H9 (cell line): ENCODE data around the gene TNNT2. TPM values are rescaled to one million over a fixed set of nuclear protein-coding genes. Genes with fewer than 3 reads are reported as not detected.

Experiments
- DNase-seq: peaks from one replicate; pipeline ENCODE4 v3.0.0-alpha.2; 2017
- H2AFZ ChIP-seq: one replicate; pipeline ENCODE4 v1.6.1; 2013; ENCODE audit warnings: mild to moderate bottlenecking, low read length, control low read depth, moderate library complexity
- H2AK5ac ChIP-seq: 2 replicates; pipeline ENCODE4 v1.6.1; 2013; ENCODE audit warnings: low read length, control low read depth, mixed read lengths; ENCODE audit not compliant: insufficient read length
- H2BK120ac ChIP-seq: one replicate; pipeline ENCODE4 v1.6.1; 2013; ENCODE audit warnings: low read depth, mild to moderate bottlenecking, low read length, control low read depth, inconsistent platforms; ENCODE audit not compliant: poor library complexity, severe bottlenecking
- H2BK12ac ChIP-seq: 2 replicates; pipeline ENCODE4 v1.6.1; 2013; ENCODE audit warnings: low read length, control low read depth, mixed read lengths, low read depth; ENCODE audit not compliant: insufficient read length
- H2BK15ac ChIP-seq: 2 replicates; pipeline ENCODE4 v1.6.1; 2013; ENCODE audit warnings: low read depth, low read length, control low read depth
- H2BK20ac ChIP-seq: one replicate; pipeline ENCODE4 v1.6.1; 2013; ENCODE audit warnings: low read depth, mild to moderate bottlenecking, low read length, control low read depth, inconsistent platforms; ENCODE audit not compliant: poor library complexity, severe bottlenecking
- H2BK5ac ChIP-seq: 2 replicates; pipeline ENCODE4 v1.6.1; 2013; ENCODE audit warnings: low read length, control low read depth, mixed read lengths; ENCODE audit not compliant: insufficient read length
- H3K14ac ChIP-seq: 2 replicates; pipeline ENCODE4 v1.6.1; 2013; ENCODE audit warnings: low read length, control low read depth; ENCODE audit not compliant: insufficient read depth
- H3K18ac ChIP-seq: 2 replicates; pipeline ENCODE4 v1.6.1; 2013; ENCODE audit warnings: low read depth, mild to moderate bottlenecking, mixed read lengths, low read length, control low read depth; ENCODE audit not compliant: insufficient read length
- H3K23ac ChIP-seq: 2 replicates; pipeline ENCODE4 v1.6.1; 2013; ENCODE audit warnings: low read length, control low read depth, mixed read lengths, low read depth; ENCODE audit not compliant: insufficient read length
- H3K23me2 ChIP-seq: 2 replicates; pipeline ENCODE4 v1.6.1; 2013; ENCODE audit warnings: low read depth, mild to moderate bottlenecking, mixed read lengths, low read length, control low read depth; ENCODE audit not compliant: insufficient read length, poor library complexity, severe bottlenecking
- H3K27ac ChIP-seq: 2 replicates; pipeline ENCODE4 v1.5.1; 2013; ENCODE audit warnings: low read length, control low read depth, mixed read lengths, low read depth; ENCODE audit not compliant: insufficient read length
- H3K27me3 ChIP-seq: 2 replicates; pipeline ENCODE4 v1.6.1; 2013; ENCODE audit warnings: low read length, control low read depth, inconsistent platforms; ENCODE audit not compliant: insufficient read depth
- H3K4ac ChIP-seq: 2 replicates; pipeline ENCODE4 v1.6.1; 2013; ENCODE audit warnings: low read depth, mild to moderate bottlenecking, control low read depth, inconsistent platforms, low read length, moderate library complexity
- H3K4me1 ChIP-seq: 2 replicates; pipeline ENCODE4 v1.6.1; 2013; ENCODE audit warnings: low read length, control low read depth, inconsistent platforms; ENCODE audit not compliant: insufficient read depth
- H3K4me2 ChIP-seq: 2 replicates; pipeline ENCODE4 v1.6.1; 2013; ENCODE audit warnings: low read length, control low read depth, mixed read lengths; ENCODE audit not compliant: insufficient read length, insufficient read depth
- H3K56ac ChIP-seq: 2 replicates; pipeline ENCODE4 v1.6.1; 2013; ENCODE audit warnings: low read depth, mild to moderate bottlenecking, mixed read lengths, low read length, control low read depth; ENCODE audit not compliant: insufficient read length
- H3K79me1 ChIP-seq: 2 replicates; pipeline ENCODE4 v1.6.1; 2013; ENCODE audit warnings: low read depth, mild to moderate bottlenecking, moderate library complexity, low read length, control low read depth, inconsistent platforms; ENCODE audit not compliant: insufficient read depth, poor library complexity, severe bottlenecking
- H3K79me2 ChIP-seq: 2 replicates; pipeline ENCODE4 v1.6.1; 2013; ENCODE audit warnings: low read length, control low read depth, inconsistent platforms; ENCODE audit not compliant: insufficient read depth
- H3K9ac ChIP-seq: 2 replicates; pipeline ENCODE4 v1.6.1; 2013; ENCODE audit warnings: low read length, control low read depth, mixed read lengths; ENCODE audit not compliant: insufficient read length; ENCODE audit errors: extremely low read depth
- H3K9me3 ChIP-seq: one replicate; pipeline ENCODE4 v1.6.1; 2013; ENCODE audit warnings: low read depth, low read length, inconsistent platforms; ENCODE audit not compliant: control insufficient read depth
- H3T11ph ChIP-seq: one replicate; pipeline ENCODE4 v1.6.1; 2013; ENCODE audit warnings: mild to moderate bottlenecking, low read length, control low read depth, inconsistent platforms
- H4K20me1 ChIP-seq: one replicate; pipeline ENCODE4 v1.6.1; 2013; ENCODE audit not compliant: control insufficient read depth, insufficient read length, insufficient read depth
- H4K5ac ChIP-seq: 2 replicates; pipeline ENCODE4 v1.6.1; 2013; ENCODE audit warnings: low read depth, mild to moderate bottlenecking, mixed read lengths, low read length, control low read depth; ENCODE audit not compliant: insufficient read length
- H4K8ac ChIP-seq: replicated peaks from 2 replicates; pipeline ENCODE4 v1.6.1; 2013; ENCODE audit warnings: low read length, control low read depth, mixed read lengths, low read depth; ENCODE audit not compliant: insufficient read length
- H4K91ac ChIP-seq: 2 replicates; pipeline ENCODE4 v1.6.1; 2013; ENCODE audit warnings: low read depth, mild to moderate bottlenecking, moderate library complexity, mixed read lengths, low read length, control low read depth; ENCODE audit not compliant: insufficient read length
- H3K27ac Mint-ChIP-seq, 3 experiments: 2 replicates in 2 of 3; 3 replicates in 1 of 3; pipeline ENCODE4 v1.8.0; 2020 to 2021; ENCODE audit warnings: mixed read lengths in 3 of 3, mild to moderate bottlenecking in 1 of 3, moderate library complexity in 1 of 3
- H3K27me3 Mint-ChIP-seq: 2 replicates; pipeline ENCODE4 v1.8.0; 2021; ENCODE audit warnings: low read depth, mild to moderate bottlenecking, moderate library complexity, mixed read lengths
- H3K36me3 Mint-ChIP-seq, 3 experiments: 2 replicates in 2 of 3; 3 replicates in 1 of 3; pipeline ENCODE4 v1.8.0; 2020 to 2021; ENCODE audit warnings: low read depth in 3 of 3, mixed read lengths in 3 of 3; ENCODE audit not compliant: insufficient read depth in 1 of 3
- H3K4me1 Mint-ChIP-seq, 2 experiments: 2 replicates each; pipeline ENCODE4 v1.8.0; 2020; ENCODE audit warnings: mixed read lengths in 2 of 2
- H3K4me3 Mint-ChIP-seq, 2 experiments: 2 replicates in 1 of 2; 3 replicates in 1 of 2; pipeline ENCODE4 v1.8.0; 2020 to 2021; ENCODE audit warnings: mild to moderate bottlenecking in 2 of 2, mixed read lengths in 2 of 2, moderate library complexity in 1 of 2
- H3K9me3 Mint-ChIP-seq, 2 experiments: 2 replicates in 1 of 2; 3 replicates in 1 of 2; pipeline ENCODE4 v1.8.0; 2020; ENCODE audit warnings: mild to moderate bottlenecking in 2 of 2, mixed read lengths in 2 of 2, moderate library complexity in 1 of 2
- WGBS: extraction: QIAGEN DNeasy Blood & Tissue Kit; methylation state at CpG from one replicate; pipeline ENCODE4 v1.1.7; 2013; ENCODE audit warnings: missing lambda C conversion rate, low lambda C conversion rate, mixed read lengths; ENCODE audit not compliant: insufficient read length; ENCODE audit errors: extremely low coverage; 5-methylcytosine and 5-hydroxymethylcytosine counted together
- total RNA-seq: library from RNA; stranded (reverse); gene quantifications from 2 replicates; pipeline ENCODE4 v1.2.1, GENCODE V29; 2021
- TF ChIP-seq, protein P1 (sequence below): fragments of 200-600 bp; sonication (generic); conservative IDR thresholded peaks from 3 replicates; pipeline ENCODE4 v1.8.0; 2021; ENCODE audit warnings: antibody characterized with exemption, mild to moderate bottlenecking

TNNT2 gene
- total RNA-seq, 1 experiment from 2014 or later = 8.6 TPM

DNA sequence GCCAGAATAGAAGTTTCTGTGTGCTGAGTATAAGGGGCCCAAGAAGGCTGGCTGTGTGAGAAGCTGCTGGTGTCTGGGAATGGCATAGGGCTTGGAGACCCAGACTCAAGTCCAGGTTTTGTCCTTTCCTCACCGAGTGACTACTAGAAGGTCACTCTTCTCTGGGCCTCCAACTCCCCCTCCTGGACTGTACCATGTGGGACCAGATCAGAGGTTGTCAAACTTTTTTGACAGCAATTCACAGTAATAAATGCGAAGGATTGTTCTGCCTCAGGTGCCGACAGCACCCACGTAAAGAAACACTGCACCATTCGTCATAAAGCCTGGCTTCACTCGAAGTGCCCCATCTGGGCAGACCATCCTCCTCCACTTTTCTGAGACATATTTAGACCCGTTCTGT, 65.2 kb downstream of the TNNT2 start:
- Mint-ChIP-seq H3K36me3 (no peaks in the 10 kb centered on the region; a peak in 1 of 7 replicates), H3K4me3 (no peak overlapping the region), H3K4me1 (peaks cover 21 to 38% of the 10 kb centered on the region in 2 experiments), H3K27ac (no peak overlapping the region), H3K27me3 (peaks cover 51% of the 10 kb centered on the region), H3K9me3 (no peaks in the 10 kb centered on the region)
- H3K23me2 ChIP-seq = no peaks in the 10 kb centered on the region
- no peak overlapping the region for H2BK5ac ChIP-seq
- H3K4me1 ChIP-seq = no peaks in the 10 kb centered on the region; the same call in 1 of the 2 replicates
- H3T11ph ChIP-seq = no peak overlapping the region
- no peak overlapping the region for H2BK12ac ChIP-seq
- no peak overlapping the region for H2BK20ac ChIP-seq
- H2BK120ac ChIP-seq = no peak overlapping the region
- no peaks in the 10 kb centered on the region; the same call in 1 of the 2 replicates for H3K27me3 ChIP-seq
- H3K4ac ChIP-seq = no peak overlapping the region
- no CpG with 5 or more reads among the region's 7 CpGs for WGBS
- H4K91ac ChIP-seq = no peak overlapping the region
- H3K23ac ChIP-seq = no peak overlapping the region
- no peaks in the 10 kb centered on the region; the same call in 1 of the 2 replicates for H3K79me2 ChIP-seq
- H4K8ac ChIP-seq = no peak overlapping the region
- no peaks in the 10 kb centered on the region for H3K79me1 ChIP-seq
- H2BK15ac ChIP-seq = no peak overlapping the region
- no peak overlapping the region for H3K4me2 ChIP-seq
- H4K5ac ChIP-seq = no peak overlapping the region
- H3K56ac ChIP-seq = no peak overlapping the region
- H2AFZ ChIP-seq = no peak overlapping the region
- H3K18ac ChIP-seq = no peak overlapping the region
- no peak overlapping the region for H3K9ac ChIP-seq
- no peaks in the 10 kb centered on the region for H4K20me1 ChIP-seq
- H3K14ac ChIP-seq = no peak overlapping the region
- H3K9me3 ChIP-seq = no peaks in the 10 kb centered on the region
- TF ChIP-seq, protein P1, sequence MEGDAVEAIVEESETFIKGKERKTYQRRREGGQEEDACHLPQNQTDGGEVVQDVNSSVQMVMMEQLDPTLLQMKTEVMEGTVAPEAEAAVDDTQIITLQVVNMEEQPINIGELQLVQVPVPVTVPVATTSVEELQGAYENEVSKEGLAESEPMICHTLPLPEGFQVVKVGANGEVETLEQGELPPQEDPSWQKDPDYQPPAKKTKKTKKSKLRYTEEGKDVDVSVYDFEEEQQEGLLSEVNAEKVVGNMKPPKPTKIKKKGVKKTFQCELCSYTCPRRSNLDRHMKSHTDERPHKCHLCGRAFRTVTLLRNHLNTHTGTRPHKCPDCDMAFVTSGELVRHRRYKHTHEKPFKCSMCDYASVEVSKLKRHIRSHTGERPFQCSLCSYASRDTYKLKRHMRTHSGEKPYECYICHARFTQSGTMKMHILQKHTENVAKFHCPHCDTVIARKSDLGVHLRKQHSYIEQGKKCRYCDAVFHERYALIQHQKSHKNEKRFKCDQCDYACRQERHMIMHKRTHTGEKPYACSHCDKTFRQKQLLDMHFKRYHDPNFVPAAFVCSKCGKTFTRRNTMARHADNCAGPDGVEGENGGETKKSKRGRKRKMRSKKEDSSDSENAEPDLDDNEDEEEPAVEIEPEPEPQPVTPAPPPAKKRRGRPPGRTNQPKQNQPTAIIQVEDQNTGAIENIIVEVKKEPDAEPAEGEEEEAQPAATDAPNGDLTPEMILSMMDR = no peak
- no peak overlapping the region for H2AK5ac ChIP-seq
- DNase-seq = no peak
- no peak overlapping the region for H3K27ac ChIP-seq
